Small intestine (tissue), 7 donors: ENCODE measurements around the gene ENAH. TPM values are rescaled to one million over a fixed set of nuclear protein-coding genes. Genes with fewer than 3 reads are reported as not detected.
A peak's percentile ranks its signal among the peaks of the same experiment; 100 is the strongest.

Source experiments
- DNase-seq, 2 donors: peaks; one replicate each; pipeline versions ENCODE4 v3.0.0 to v3.0.0-alpha.2; 2013
- FAIRE-seq: peaks from 2 replicates; lab custom pipeline; 2012; peaks lifted over from hg19 to GRCh38; lab: Jason Lieb, UNC
- H3K27ac ChIP-seq, 3 donors: one replicate each; pipeline ENCODE4 v1.5.1; 2013; ENCODE audit warnings: low read length in 2 of 3, mild to moderate bottlenecking in 2 of 3, control low read depth in 1 of 3, inconsistent platforms in 1 of 3, low read depth in 1 of 3, moderate library complexity in 1 of 3
- H3K27me3 ChIP-seq, 3 donors: one replicate each; pipeline ENCODE4 v1.6.1; 2013; ENCODE audit warnings: low read length in 3 of 3, inconsistent platforms in 1 of 3; ENCODE audit not compliant: control insufficient read depth in 3 of 3, insufficient read depth in 3 of 3
- H3K36me3 ChIP-seq, 3 donors: one replicate each; pipeline ENCODE4 v1.6.1; 2013; ENCODE audit warnings: low read length in 3 of 3, inconsistent platforms in 1 of 3, low read depth in 1 of 3, mild to moderate bottlenecking in 1 of 3, moderate library complexity in 1 of 3; ENCODE audit not compliant: control insufficient read depth in 3 of 3, insufficient read depth in 2 of 3
- H3K4me1 ChIP-seq, 3 donors: one replicate each; pipeline ENCODE4 v1.6.1; 2013; ENCODE audit warnings: low read length in 2 of 3, inconsistent platforms in 1 of 3, low read depth in 1 of 3, mild to moderate bottlenecking in 1 of 3, moderate library complexity in 1 of 3; ENCODE audit not compliant: control insufficient read depth in 3 of 3, insufficient read depth in 2 of 3
- H3K4me3 ChIP-seq, 3 donors: one replicate each; pipeline ENCODE4 v1.5.1; 2013; ENCODE audit warnings: low read length in 3 of 3, control low read depth in 1 of 3, inconsistent platforms in 1 of 3, low read depth in 1 of 3, mild to moderate bottlenecking in 1 of 3, moderate library complexity in 1 of 3
- H3K9me3 ChIP-seq, 2 donors: one replicate each; pipeline ENCODE4 v1.6.1; 2013; ENCODE audit warnings: low read depth in 1 of 2, low read length in 1 of 2; ENCODE audit not compliant: control insufficient read depth in 2 of 2, insufficient read depth in 1 of 2
- WGBS, 3 donors: extraction: QIAGEN DNeasy Blood & Tissue Kit; methylation state at CpG; one replicate each; pipeline ENCODE4 v1.1.7; 2013; 5-methylcytosine and 5-hydroxymethylcytosine counted together
- polyA plus RNA-seq, 4 donors: library from polyadenylated mRNA; stranded (reverse) in 3 of 4; unstranded in 1 of 4; fragments of 200-250 nt in 3 of 4; fragments of 120-200 nt in 1 of 4; gene quantifications; one replicate each; pipeline versions ENCODE4 v1.2.1 to v1.2.3, GENCODE V29; 2013
- donor health status: healthy with polysubstance abuse.
- donor health status: control.
- donor health status: control.
- donor health status: Bipolar disorder and iron deficiency.
- donor health status: healthy.

The ENAH gene
- polyA plus RNA-seq, 4 donors: 4.5 to 26.0 (median 13.9) TPM

GRCh38 chr1:225526878-225527277 is 126.0 kb downstream of the ENAH start:
- peaks cover 0 to 8% (median 0%) of the 10 kb centered on the region in 3 donors for H3K4me1 ChIP-seq
- FAIRE-seq (no peak), DNase-seq (no peak)
- H3K27me3 ChIP-seq: no peaks in the 10 kb centered on the region
- H3K4me3 ChIP-seq: no peak overlapping the region
- no peaks in the 10 kb centered on the region for H3K9me3 ChIP-seq
- 39 to 46% (median 42%) methylated on average over 3 of the region's 3 CpGs for WGBS, 3 donors
- H3K27ac ChIP-seq: no peak overlapping the region
- H3K36me3 ChIP-seq: peaks cover 0 to 3% (median 0%) of the 10 kb centered on the region in 3 donors

DNA sequence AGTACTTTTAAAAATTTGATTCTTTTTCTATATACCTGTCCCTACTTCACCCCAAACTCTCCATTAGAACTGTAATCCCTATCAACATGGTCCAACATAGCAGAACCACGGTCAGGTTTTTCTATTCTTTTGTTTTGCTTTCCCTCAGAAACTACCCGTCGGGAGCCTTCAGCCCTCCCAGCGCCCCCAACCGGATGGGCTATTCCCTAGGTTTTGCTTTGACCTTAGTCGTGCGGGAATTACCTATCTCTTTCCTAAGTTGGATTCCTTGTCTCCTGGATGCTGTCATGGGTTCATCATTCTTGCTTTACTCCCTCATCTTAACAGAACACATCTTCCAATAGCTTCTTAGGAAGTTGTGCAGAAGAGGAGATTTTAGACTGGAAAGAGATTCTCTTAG is 127.5 kb downstream of the ENAH start:
- peaks cover 0 to 3% (median 0%) of the 10 kb centered on the region in 3 donors for H3K36me3 ChIP-seq
- peaks cover 0 to 8% (median 0%) of the 10 kb centered on the region in 3 donors for H3K4me1 ChIP-seq
- no peak overlapping the region for H3K27ac ChIP-seq
- no peaks in the 10 kb centered on the region for H3K9me3 ChIP-seq
- DNase-seq (no peak), FAIRE-seq (no peak)
- H3K27me3 ChIP-seq: no peaks in the 10 kb centered on the region
- 95 to 97% (median 97%) methylated on average over 7 of the region's 7 CpGs for WGBS, 3 donors
- H3K4me3 ChIP-seq: no peak overlapping the region

- FAIRE-seq (no peak), DNase-seq (no peak)
- H3K4me3 ChIP-seq: no peak overlapping the region
- no peaks in the 10 kb centered on the region for H3K27me3 ChIP-seq
- no peaks in the 10 kb centered on the region for H3K36me3 ChIP-seq
- no peak overlapping the region for H3K27ac ChIP-seq
- H3K4me1 ChIP-seq: peaks cover 0 to 8% (median 0%) of the 10 kb centered on the region in 3 donors
- H3K9me3 ChIP-seq: no peaks in the 10 kb centered on the region
- 88 to 96% (median 92%) methylated on average over 6 of the region's 6 CpGs for WGBS, 3 donors
Observed at GRCh38 chr1:225524570-225524969, 128.4 kb downstream of the ENAH start.

DNA sequence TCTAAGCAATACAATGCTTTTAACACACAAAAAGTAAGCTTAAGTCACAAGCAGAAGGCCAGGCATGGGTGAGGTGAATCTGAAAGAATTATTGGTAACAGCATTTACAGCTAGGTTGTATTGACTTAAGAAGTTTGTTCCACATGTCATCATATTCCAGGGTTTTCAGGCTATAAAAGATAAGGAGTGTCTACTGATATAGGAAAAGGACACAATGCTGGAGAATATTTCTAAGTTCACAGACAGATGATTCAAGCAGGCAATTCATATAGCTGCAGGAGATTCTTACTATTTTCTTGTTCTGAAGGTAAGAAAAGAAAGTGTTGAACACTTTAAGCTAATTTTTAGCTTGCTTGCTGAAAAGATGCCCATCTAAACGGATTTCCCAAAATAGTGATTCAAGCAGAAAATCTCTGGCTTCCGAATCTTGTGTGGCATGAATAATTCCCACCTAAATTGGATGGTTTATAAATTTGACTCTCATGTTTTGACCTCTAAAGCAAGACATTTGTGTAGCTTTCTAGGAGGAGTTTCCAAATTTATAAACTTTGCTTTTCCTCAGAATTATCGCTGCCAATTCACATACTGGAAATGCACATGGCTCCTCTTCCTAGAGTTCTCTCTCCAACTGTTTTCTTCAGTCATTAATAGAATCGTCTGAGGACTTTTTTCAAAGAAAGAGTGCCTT is 129.5 kb downstream of the ENAH start:
- peaks cover 0 to 4% (median 0%) of the 10 kb centered on the region in 3 donors for H3K36me3 ChIP-seq
- FAIRE-seq: no peak
- H3K27ac ChIP-seq: peak overlapping the region in 1 of 3 donors; percentile 68
- H3K4me1 ChIP-seq: peaks cover 0 to 8% (median 0%) of the 10 kb centered on the region in 3 donors
- no peaks in the 10 kb centered on the region for H3K27me3 ChIP-seq
- 55 to 71% (median 69%) methylated on average over 4 of the region's 4 CpGs for WGBS, 3 donors
- H3K4me3 ChIP-seq: no peak overlapping the region
- no peaks in the 10 kb centered on the region for H3K9me3 ChIP-seq
- peak; percentile 46 to 67 for DNase-seq

- no peak for DNase-seq
Observed at GRCh38 chr1:225522588-225523262, 130.2 kb downstream of the ENAH start.

GRCh38 chr1:225520587-225521227 is 132.2 kb downstream of the ENAH start:
- H3K27me3 ChIP-seq: no peaks in the 10 kb centered on the region
- DNase-seq: no peak
- H3K9me3 ChIP-seq: no peaks in the 10 kb centered on the region
- no peak overlapping the region for H3K4me3 ChIP-seq
- WGBS, 3 donors: 95 to 97% (median 97%) methylated on average over 7 of the region's 7 CpGs
- no peak for FAIRE-seq
- H3K27ac ChIP-seq: no peak overlapping the region
- H3K36me3 ChIP-seq: peaks cover 0 to 16% (median 4%) of the 10 kb centered on the region in 3 donors
- H3K4me1 ChIP-seq: peaks cover 0 to 8% (median 0%) of the 10 kb centered on the region in 3 donors

More at GRCh38 chr1:225522588-225523262, 130.2 kb downstream of the ENAH start:
- Histone ChIP-seq H3K27ac (peak overlapping the region in 1 of 3 donors; percentile 68), H3K4me1 (peaks cover 0 to 8% (median 0%) of the 10 kb centered on the region in 3 donors), H3K9me3 (no peaks in the 10 kb centered on the region), H3K36me3 (peaks cover 0 to 5% (median under 1%) of the 10 kb centered on the region in 3 donors), H3K4me3 (no peak overlapping the region), H3K27me3 (no peaks in the 10 kb centered on the region)
- no peak for FAIRE-seq
- WGBS, 3 donors: 54 to 79% (median 57%) methylated on average over 1 of the region's 1 CpG

GRCh38 chr1:225519166-225519863 is 133.6 kb downstream of the ENAH start:
- Histone ChIP-seq H3K27me3 (no peaks in the 10 kb centered on the region), H3K4me3 (no peak overlapping the region), H3K4me1 (peaks cover 0 to 8% (median 2%) of the 10 kb centered on the region in 3 donors), H3K27ac (peak overlapping the region in 1 of 3 donors; percentile 3), H3K36me3 (peaks cover 0 to 17% (median 4%) of the 10 kb centered on the region in 3 donors), H3K9me3 (no peaks in the 10 kb centered on the region)
- FAIRE-seq (no peak), DNase-seq (no peak)
- WGBS, 3 donors: 75 to 96% (median 86%) methylated on average over 19 of the region's 19 CpGs

DNA sequence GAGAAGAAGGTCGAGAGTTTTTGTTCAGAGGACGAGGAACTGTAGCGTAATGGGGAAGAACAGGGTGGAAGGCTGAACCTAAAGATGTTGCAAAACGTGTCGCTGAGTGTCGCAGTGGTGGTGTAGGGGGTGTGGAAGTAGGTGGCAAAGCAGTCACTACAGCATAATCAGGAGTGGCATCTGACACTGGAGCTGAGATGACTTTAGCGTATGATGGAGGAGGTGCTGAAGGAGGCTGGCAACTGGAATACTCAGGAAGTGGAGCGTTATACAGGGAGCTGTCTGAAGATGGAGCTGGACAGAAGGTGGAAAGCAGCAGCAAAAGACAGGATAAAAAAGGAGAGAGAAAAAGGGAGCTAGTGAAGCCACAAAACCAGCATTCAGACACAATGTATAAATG is 135.2 kb downstream of the ENAH start:
- no peaks in the 10 kb centered on the region for H3K9me3 ChIP-seq
- no peak for DNase-seq
- no peaks in the 10 kb centered on the region for H3K27me3 ChIP-seq
- H3K4me3 ChIP-seq: no peak overlapping the region
- H3K36me3 ChIP-seq: peaks cover 0 to 23% (median 5%) of the 10 kb centered on the region in 3 donors
- H3K27ac ChIP-seq: no peak overlapping the region
- WGBS, 3 donors: 90 to 96% (median 94%) methylated on average over 8 of the region's 8 CpGs
- FAIRE-seq: no peak
- H3K4me1 ChIP-seq: peaks cover 0 to 2% (median 0%) of the 10 kb centered on the region in 3 donors
